HEK293T (cell line): ENCODE measurements around the gene AURKA.

ENCODE experiments used
- ARNT ChIP-seq: fragments of 450-650 bp; IDR thresholded peaks from 2 replicates; pipeline ENCODE4 v1.6.1; 2017; ENCODE audit warnings: mild to moderate bottlenecking
- BHLHE40 ChIP-seq: fragments of 450-650 bp; IDR thresholded peaks from 2 replicates; pipeline ENCODE4 v1.6.1; 2016; ENCODE audit warnings: mild to moderate bottlenecking, moderate library complexity, borderline replicate concordance
- FOXK2 ChIP-seq: fragments of 450-650 bp; IDR thresholded peaks from 2 replicates; pipeline ENCODE4 v1.6.1; 2016; ENCODE audit warnings: mild to moderate bottlenecking
- NFRKB ChIP-seq: fragments of 450-650 bp; IDR thresholded peaks from 2 replicates; pipeline ENCODE4 v1.6.1; 2016; ENCODE audit warnings: mild to moderate bottlenecking, moderate library complexity
- SP1 ChIP-seq: fragments of 450-650 bp; IDR thresholded peaks from 2 replicates; pipeline ENCODE4 v1.6.1; 2017
- TARDBP ChIP-seq: fragments of 450-650 bp; IDR thresholded peaks from 2 replicates; pipeline ENCODE4 v1.6.1; 2016
- TF ChIP-seq, protein P1 (sequence below): fragments of 450-650 bp; IDR thresholded peaks from 2 replicates; pipeline ENCODE4 v1.6.1; 2016

DNA sequence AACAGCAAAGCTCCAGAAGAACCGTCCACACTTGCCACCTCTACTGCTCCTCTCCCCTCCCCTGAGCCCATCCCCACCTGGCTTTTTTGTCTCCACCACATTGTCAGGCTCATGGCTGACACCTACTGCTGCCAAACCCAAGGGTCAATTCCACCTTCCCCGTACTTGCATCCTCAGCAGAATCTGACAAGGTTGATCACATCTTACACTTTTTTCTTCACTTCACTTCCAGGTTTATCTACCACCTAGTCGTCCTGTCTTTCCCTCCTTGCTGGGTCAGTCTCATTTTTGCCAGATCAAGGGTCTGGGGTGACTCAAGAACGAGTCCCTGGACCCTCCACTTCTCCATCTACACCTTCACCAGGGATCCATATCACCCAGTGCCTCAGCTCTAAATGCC lies 3.1 kb downstream of the AURKA start:
- TF ChIP-seq FOXK2 = no peak
- TF ChIP-seq TARDBP = no peak
- TF ChIP-seq NFRKB = no peak
- no peak for TF ChIP-seq SP1
- TF ChIP-seq, protein P1, sequence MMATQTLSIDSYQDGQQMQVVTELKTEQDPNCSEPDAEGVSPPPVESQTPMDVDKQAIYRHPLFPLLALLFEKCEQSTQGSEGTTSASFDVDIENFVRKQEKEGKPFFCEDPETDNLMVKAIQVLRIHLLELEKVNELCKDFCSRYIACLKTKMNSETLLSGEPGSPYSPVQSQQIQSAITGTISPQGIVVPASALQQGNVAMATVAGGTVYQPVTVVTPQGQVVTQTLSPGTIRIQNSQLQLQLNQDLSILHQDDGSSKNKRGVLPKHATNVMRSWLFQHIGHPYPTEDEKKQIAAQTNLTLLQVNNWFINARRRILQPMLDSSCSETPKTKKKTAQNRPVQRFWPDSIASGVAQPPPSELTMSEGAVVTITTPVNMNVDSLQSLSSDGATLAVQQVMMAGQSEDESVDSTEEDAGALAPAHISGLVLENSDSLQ = no peak
- TF ChIP-seq BHLHE40 = no peak
- no peak for TF ChIP-seq ARNT
